GM23338 (cell line): ENCODE data around the gene CASK.

Experiments
- ETS1 ChIP-seq: IDR thresholded peaks from 2 replicates; pipeline ENCODE4 v1.6.1; 2016; ENCODE audit warnings: antibody characterized with exemption
- EZH2 ChIP-seq: fragments of 200-600 bp; sonication (generic); IDR thresholded peaks from one replicate; pipeline ENCODE4 v1.8.0; 2017; ENCODE audit warnings: antibody characterized with exemption, mild to moderate bottlenecking, low read depth; ENCODE audit not compliant: unreplicated experiment
- EZH2phosphoT487 ChIP-seq: fragments of 200-600 bp; sonication (generic); IDR thresholded peaks from one replicate; pipeline ENCODE4 v1.8.1; 2018; ENCODE audit warnings: antibody characterized with exemption; ENCODE audit not compliant: unreplicated experiment
- NANOG ChIP-seq: IDR thresholded peaks from 2 replicates; pipeline ENCODE4 v1.6.1; 2016; ENCODE audit warnings: antibody characterized with exemption, borderline replicate concordance
- POLR2AphosphoS5 ChIP-seq: IDR thresholded peaks from 2 replicates; pipeline ENCODE4 v1.6.1; 2016; ENCODE audit warnings: antibody characterized with exemption, low read depth
- STAT1 ChIP-seq: IDR thresholded peaks from one replicate; pipeline ENCODE4 v1.6.1; 2016; ENCODE audit warnings: antibody characterized with exemption; ENCODE audit not compliant: unreplicated experiment
- ZNF114 ChIP-seq: fragments of 250-450 bp; sonication (Bioruptor Pico); IDR thresholded peaks from 2 replicates; pipeline ENCODE4 v1.5.0; 2020; ENCODE audit warnings: mild to moderate bottlenecking, moderate library complexity
- TF ChIP-seq, protein P1 (sequence below), 2 experiments: fragments of 200-600 bp in 1 of 2; sonication (generic) in 1 of 2; conservative IDR thresholded peaks; 2 replicates each; pipeline versions ENCODE4 v1.5.1 to v1.6.1; 2016 to 2017; ENCODE audit warnings: antibody characterized with exemption in 2 of 2, low read depth in 2 of 2, mild to moderate bottlenecking in 2 of 2, moderate library complexity in 1 of 2

- TF ChIP-seq EZH2 (no peak), EZH2phosphoT487 (no peak), POLR2AphosphoS5 (no peak), ZNF114 (CRISPR knock-in tag) (no peak), STAT1 (no peak), ETS1 (no peak), NANOG (no peak)
- TF ChIP-seq, protein P1, sequence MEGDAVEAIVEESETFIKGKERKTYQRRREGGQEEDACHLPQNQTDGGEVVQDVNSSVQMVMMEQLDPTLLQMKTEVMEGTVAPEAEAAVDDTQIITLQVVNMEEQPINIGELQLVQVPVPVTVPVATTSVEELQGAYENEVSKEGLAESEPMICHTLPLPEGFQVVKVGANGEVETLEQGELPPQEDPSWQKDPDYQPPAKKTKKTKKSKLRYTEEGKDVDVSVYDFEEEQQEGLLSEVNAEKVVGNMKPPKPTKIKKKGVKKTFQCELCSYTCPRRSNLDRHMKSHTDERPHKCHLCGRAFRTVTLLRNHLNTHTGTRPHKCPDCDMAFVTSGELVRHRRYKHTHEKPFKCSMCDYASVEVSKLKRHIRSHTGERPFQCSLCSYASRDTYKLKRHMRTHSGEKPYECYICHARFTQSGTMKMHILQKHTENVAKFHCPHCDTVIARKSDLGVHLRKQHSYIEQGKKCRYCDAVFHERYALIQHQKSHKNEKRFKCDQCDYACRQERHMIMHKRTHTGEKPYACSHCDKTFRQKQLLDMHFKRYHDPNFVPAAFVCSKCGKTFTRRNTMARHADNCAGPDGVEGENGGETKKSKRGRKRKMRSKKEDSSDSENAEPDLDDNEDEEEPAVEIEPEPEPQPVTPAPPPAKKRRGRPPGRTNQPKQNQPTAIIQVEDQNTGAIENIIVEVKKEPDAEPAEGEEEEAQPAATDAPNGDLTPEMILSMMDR (conservative IDR thresholded peaks at IDR 0.05; ENCODE audit: low read depth in 2 of 2): no peak
Measured at GRCh38 chrX:41722214-41722613, 201.1 kb downstream of the CASK start.
